Measurements from ENCODE around the gene GPC6.
A peak's percentile ranks its signal among the peaks of the same experiment; 100 is the strongest.

The GPC6 gene

DNA sequence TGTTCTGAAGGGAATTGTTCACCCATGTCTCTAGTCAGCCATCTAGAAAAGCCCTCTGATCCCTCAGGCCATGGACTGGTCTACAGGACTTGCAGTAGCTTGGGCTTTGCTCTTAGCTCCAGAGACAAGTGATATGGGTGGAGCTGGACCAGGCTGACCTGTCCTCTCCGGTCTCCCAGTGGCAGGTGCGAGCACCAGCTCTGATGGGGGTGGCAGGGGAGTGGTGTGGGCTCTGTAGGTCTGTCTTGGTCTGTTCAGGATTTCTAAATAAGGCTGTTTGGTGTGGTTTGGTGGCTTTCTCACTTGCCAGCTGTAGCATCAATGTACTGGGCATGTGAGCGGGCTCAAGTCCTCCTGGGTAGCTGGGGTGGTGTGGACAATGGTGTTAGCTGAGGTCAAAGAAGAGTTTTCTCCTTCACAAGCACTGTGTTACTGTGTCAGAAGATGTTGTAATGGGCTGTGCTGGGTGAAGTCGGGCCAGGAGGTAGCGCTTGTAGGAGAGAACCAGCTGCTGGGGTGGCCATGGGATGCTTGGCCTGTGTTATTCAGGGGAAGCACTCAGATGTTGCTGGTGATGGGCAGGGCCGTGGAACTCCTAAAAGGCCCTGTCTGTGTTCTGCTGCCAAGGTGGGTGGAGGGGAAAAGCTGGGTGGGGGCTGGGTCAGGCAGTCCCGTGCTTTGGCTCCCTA is 16.9 kb downstream of the GPC6 start:
- no peak overlapping the region for H3K4me3 ChIP-seq (ENCODE audit: low read depth, low read length)
- TF ChIP-seq, protein P1, sequence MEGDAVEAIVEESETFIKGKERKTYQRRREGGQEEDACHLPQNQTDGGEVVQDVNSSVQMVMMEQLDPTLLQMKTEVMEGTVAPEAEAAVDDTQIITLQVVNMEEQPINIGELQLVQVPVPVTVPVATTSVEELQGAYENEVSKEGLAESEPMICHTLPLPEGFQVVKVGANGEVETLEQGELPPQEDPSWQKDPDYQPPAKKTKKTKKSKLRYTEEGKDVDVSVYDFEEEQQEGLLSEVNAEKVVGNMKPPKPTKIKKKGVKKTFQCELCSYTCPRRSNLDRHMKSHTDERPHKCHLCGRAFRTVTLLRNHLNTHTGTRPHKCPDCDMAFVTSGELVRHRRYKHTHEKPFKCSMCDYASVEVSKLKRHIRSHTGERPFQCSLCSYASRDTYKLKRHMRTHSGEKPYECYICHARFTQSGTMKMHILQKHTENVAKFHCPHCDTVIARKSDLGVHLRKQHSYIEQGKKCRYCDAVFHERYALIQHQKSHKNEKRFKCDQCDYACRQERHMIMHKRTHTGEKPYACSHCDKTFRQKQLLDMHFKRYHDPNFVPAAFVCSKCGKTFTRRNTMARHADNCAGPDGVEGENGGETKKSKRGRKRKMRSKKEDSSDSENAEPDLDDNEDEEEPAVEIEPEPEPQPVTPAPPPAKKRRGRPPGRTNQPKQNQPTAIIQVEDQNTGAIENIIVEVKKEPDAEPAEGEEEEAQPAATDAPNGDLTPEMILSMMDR (conservative IDR thresholded peaks at IDR 0.05; ENCODE audit: low read depth, low read length): no peak
- DNase-seq (ENCODE audit: low read depth): peak; percentile 12

DNA sequence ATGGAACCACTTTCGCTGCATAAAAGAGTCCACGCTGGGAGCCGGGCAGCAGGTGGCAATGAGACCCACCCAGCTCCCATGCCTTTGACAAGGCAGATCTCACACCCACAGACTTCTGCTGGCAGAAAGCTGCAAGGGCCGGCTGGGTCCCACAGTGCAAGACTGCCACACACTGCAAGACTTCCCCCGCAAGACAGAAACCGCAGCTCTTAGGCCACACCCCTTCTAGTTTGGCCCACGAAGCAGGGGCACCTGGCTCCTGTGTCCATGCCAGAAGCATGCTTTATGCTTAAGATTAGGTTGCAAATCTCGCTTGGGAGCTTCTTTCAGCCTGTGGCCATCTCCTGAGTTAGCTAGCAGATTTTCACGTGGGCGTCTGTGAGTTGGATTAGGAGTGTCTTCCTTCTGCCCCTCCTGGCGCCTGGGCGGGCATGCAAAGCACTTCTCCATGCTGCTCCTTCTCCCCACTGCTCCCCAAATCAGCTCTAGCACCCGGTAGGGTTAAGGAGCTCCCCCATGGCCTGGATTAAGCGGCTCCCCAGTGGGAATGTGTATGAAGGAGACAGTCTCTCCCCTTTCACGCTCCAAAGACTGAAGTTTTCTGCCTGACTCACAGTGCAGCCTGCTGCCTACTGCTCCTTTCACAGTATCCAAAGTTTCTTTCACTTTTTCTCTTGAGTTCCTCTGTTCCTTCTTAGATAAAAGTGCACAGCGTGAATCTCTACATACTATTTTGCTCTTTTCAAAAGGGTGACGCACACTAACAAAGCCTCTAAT is 17.7 kb downstream of the GPC6 start:
- TF ChIP-seq, protein P1 (conservative IDR thresholded peaks at IDR 0.05; ENCODE audit: low read depth, low read length): peak; percentile 19
- DNase-seq (ENCODE audit: low read depth): peak; percentile 75
- H3K4me3 ChIP-seq (ENCODE audit: low read depth, low read length): peak overlapping the region; percentile 48

DNA sequence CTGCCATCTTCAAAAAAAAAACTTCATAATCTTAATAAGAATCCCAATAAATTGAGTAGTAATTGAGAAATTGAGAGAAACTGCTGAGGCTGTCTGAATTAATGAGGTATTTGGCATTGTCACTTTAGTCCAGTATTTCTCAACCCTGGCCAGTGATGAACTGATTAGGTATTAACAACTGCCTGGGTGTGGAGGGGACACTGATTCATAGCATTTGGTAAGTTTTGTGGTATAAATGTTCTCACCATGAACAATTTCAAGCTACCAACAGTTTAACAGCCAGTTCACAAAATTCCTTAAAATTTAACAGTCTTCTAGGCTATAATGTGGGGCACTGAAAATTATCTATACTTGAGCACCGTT is 18.3 kb downstream of the GPC6 start:
- peak; percentile 47 for DNase-seq (ENCODE audit: low read depth)
- TF ChIP-seq, protein P1 (conservative IDR thresholded peaks at IDR 0.05; ENCODE audit: low read depth, low read length): no peak
- H3K4me3 ChIP-seq (ENCODE audit: low read depth, low read length): peak overlapping the region; percentile 48

DNA sequence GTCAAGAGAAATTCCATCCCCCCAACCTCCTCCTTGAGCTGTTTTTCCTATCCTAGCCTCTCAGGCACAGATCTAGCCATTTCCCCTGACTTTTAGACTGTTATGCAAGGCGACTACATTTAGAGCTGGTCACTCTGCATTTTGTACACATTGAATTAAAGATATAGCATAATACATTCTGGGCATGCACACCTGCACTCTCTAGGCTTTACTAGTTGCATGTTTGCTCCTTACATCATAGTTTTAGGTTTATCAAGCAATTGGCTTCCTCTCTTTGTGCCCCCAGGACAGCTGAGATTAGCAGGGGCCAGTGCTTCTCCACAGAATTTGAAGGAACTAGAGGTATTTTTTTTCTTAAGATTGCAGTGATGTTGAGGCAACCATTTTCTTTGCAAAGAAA is 19.5 kb downstream of the GPC6 start:
- DNase-seq (ENCODE audit: low read depth): no peak
- TF ChIP-seq, protein P1 (conservative IDR thresholded peaks at IDR 0.05; ENCODE audit: low read depth, low read length): no peak
- no peak overlapping the region for H3K4me3 ChIP-seq (ENCODE audit: low read depth, low read length)

DNA sequence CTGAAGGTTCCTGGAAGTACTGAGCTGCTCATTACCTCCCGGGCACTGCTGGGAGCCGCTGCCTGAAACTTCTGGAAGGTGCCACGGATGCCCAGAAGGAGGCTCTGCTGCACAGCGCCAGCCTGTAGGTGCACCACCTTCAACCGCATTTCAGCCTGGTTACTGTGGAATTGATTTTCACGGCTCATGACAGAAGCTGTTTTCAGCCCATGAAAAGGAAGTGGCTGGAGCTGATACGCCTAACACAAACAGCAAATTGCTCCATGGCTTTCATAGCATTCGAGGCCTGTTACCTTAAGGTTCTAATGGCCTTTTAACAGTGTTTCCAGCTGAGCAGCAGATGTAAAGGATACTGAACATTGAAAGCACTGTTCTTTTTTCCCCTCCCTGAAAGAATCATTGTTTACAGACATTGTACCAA is 22.0 kb downstream of the GPC6 start:
- TF ChIP-seq, protein P1 (conservative IDR thresholded peaks at IDR 0.05; ENCODE audit: low read depth, low read length): peak; percentile 66
- peak; percentile 83 for DNase-seq (ENCODE audit: low read depth)

DNA sequence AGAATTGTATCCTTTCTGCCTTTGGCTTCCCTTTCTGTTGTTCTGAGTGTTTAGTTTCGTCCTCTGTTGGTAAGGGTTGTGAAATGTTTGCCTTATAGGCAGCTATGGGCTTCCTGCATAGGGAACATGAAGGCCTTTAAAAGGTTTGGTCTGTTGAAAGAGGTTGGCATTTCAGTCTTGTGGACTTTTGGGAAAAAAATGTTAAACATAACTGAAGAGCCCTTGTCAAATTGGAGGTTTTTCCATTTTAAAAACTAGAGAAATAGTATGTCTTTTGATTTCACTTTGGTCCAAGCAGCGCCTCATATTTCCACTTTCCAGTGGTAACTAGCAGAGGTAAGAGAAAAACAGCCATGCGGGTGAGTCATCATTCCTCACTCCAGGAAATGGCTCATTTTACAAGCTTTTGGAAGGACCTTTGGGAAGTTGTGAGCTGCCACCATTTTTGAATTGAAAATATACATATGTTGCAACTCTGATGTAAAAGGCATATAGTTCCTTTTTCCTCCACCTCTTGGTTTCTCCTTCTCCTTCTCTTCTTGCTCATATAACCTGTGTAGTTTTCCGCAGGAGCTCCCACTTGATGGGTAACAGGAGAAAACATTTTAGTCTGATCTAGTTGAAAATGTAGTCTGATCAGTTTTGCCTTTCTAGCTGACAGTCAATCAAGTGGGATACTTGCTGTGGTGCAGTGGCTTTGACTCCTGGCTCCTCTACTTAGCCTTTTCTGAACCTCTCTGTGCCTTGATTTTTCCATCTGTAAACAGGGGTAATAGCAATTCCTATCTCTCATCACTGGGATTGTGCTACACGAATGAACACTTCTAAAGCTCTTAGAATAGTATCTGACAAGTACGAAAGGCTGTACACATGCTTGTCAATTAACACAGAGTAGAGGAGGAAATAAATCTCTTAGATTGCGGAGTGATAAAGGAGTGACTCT is 23.0 kb downstream of the GPC6 start:
- DNase-seq (ENCODE audit: low read depth): peak; percentile 92
- TF ChIP-seq, protein P1 (conservative IDR thresholded peaks at IDR 0.05; ENCODE audit: low read depth, low read length): no peak
- no peak overlapping the region for H3K4me3 ChIP-seq (ENCODE audit: low read depth, low read length)

More for the DNA sequence above, 22.0 kb downstream of the GPC6 start:
- no peak overlapping the region for H3K4me3 ChIP-seq (ENCODE audit: low read depth, low read length)

All from choroid plexus epithelial cell (primary cell).